T-helper 1 cell (primary cell): ENCODE measurements around the gene FOXN1.
"Not testable (repeated sequence)": the region's sequence is repeated elsewhere in the genome, so short reads cannot be mapped to it uniquely, and the experiment has no call there.

Experiments used
- DNase-seq, 5 donors: peaks; one replicate each; pipeline ENCODE4 v3.0.0-alpha.2; 2012 to 2020
- total RNA-seq, 4 donors: gene quantifications; one replicate each; lab custom pipeline; 2026; lab: John Stamatoyannopoulos, UW

The FOXN1 gene, protein sequence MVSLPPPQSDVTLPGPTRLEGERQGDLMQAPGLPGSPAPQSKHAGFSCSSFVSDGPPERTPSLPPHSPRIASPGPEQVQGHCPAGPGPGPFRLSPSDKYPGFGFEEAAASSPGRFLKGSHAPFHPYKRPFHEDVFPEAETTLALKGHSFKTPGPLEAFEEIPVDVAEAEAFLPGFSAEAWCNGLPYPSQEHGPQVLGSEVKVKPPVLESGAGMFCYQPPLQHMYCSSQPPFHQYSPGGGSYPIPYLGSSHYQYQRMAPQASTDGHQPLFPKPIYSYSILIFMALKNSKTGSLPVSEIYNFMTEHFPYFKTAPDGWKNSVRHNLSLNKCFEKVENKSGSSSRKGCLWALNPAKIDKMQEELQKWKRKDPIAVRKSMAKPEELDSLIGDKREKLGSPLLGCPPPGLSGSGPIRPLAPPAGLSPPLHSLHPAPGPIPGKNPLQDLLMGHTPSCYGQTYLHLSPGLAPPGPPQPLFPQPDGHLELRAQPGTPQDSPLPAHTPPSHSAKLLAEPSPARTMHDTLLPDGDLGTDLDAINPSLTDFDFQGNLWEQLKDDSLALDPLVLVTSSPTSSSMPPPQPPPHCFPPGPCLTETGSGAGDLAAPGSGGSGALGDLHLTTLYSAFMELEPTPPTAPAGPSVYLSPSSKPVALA
- 0 reads per million in 4 donors for total RNA-seq

GRCh38 chr17:28505986-28506665, at the start of gene FOXN1:
TSS of gene FOXN1 (plus strand) at chr17:28506348. CDS start at chr17:28523970, 17,622 bp downstream.
- no peak for DNase-seq

DNA sequence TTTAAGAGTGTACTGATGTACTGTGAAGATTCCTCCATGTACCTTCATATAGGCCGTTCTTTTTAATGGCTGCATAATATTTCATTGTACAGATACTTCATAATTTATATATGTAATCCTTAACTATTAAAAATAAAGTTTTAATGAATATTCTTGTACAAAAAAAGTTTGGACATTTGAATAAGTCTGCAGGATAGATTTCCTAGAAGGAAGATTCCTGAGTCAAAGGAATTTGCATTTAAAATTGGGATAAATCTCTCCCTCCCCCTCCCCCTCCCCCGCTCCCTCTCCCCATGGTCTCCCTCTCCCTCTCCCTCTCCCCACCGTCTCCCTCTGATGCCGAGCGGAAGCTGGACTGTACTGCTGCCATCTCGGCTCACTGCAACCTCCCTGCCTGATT, 48.3 kb upstream of the FOXN1 start:
- DNase-seq, result no peak

GRCh38 chr17:28458881-28459280, 47.3 kb upstream of the FOXN1 start:
- not testable (repeated sequence) for DNase-seq

DNA sequence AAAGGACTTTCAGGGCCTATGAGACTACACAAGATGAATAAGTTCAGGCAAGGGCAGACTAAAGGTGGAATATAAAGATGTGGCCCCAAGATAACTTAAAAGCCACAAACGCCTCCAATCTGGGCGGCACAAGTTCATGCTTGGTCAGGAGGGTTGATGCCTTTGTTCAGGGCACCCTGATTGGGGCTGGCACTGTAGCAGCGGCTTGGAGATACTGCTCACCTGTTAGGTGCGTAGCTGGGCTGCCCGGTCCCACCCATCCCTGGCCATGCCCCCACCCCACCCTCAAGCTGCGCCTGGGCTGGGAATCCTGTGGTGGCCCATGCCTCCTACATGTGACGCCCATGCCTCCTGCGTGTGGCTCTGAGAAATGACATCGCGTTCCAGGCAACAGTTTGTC, 45.2 kb upstream of the FOXN1 start:
- DNase-seq, result no peak

DNA sequence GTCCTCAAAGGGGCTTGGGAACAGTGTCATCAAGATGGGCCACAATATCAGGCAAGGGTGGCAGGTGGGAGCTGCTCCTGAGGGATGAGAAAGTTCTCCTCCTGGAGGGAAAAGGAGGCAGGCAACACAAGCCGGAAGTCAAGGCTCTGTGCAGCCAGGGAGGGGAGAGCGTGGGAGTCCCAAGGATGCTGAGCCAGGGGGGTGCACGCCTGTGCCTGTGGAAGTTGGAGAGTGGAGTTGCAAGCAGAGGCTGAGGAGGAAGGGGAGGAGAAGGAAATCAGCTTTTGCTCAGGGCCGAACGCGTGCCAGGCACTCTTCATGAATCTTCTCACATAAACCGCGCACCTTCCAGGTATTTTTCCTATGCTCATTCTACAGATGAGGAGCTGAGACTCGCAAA, 40.1 kb upstream of the FOXN1 start:
- DNase-seq, result no peak

GRCh38 chr17:28466521-28467048, 39.6 kb upstream of the FOXN1 start:
- DNase-seq, result no peak

DNA sequence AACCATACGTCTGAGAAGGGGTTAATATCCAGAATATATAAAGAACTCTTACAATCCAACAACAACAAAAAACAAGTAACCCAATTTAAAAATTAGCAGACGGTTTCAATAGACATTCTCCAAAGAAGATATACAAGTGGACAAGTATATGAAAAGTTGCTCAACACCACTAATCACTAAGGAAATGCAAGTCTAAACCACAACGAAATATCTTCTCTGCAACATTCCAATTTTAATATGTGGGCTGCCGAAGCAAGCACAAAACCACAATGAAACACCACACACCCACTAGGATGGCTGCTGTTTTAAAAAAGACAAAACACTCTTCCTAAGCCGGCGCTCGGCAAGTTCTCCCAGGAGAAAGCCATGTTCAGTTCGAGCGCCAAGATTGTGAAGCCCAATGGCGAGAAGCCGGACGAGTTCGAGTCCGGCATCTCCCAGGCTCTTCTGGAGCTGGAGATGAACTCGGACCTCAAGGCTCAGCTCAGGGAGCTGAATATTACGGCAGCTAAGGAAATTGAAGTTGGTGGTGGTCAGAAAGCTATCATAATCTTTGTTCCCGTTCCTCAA, 38.6 kb upstream of the FOXN1 start:
- DNase-seq, result no peak

DNA sequence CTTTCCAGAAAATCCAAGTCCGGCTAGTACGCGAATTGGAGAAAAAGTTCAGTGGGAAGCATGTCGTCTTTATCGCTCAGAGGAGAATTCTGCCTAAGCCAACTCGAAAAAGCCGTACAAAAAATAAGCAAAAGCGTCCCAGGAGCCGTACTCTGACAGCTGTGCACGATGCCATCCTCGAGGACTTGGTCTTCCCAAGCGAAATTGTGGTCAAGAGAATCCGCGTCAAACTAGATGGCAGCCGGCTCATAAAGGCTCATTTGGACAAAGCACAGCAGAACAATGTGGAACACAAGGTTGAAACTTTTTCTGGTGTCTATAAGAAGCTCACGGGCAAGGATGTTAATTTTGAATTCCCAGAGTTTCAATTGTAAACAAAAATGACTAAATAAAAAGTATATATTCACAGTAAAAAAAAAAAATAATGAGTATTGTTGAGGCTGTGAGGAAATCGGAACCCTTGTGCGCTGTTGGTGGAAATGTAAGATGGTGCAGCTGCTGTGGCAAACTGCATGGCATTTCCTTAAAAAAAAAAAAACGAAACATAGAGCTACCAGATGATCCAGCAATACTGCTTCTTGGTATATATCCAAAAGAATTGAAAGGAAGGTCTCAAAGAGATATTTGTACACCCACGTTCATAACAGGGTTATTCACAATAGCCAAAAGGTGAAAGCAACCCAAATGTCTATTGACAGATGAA, 38.0 kb upstream of the FOXN1 start:
- DNase-seq, result not testable (repeated sequence)

DNA sequence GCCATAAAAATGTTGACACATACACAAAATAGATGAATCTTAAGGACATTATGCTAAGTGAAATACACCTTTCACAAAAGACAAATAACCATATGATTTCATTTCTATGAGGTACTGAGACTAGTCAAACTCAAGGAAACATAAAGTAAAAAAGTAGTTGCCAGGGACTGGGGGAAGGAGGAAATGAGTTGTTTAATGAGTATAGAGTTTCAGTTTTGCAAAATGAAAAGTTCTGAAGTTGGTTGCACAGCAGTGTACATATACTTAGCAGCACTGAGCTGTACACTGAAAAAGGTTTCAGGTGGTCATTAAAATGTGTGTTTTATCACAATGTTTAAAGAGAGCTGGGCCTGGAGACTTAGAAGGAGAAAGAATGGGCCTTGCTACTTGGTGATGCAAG, 37.4 kb upstream of the FOXN1 start:
- DNase-seq, result peak in 1 of 5 donors; percentile 64

DNA sequence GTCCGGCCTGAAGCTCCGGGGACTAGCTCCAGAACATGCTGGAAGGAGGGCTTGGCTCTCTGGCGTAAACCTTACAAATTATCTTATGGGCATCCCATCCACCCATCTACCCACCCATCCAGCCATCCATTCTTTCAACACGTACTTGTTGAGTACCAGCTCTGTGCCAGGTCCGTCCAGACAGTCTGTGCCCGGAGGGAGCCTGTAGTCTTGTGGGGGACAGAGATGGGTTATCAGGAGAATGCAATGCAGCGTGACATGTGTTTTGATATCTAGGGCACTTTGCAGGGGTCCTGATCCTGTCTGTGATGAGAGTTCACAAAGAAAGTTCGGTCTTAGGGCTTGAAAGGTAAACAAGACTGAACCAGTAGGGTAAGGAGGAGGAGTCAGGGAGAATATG, 36.8 kb upstream of the FOXN1 start:
- DNase-seq, result no peak

DNA sequence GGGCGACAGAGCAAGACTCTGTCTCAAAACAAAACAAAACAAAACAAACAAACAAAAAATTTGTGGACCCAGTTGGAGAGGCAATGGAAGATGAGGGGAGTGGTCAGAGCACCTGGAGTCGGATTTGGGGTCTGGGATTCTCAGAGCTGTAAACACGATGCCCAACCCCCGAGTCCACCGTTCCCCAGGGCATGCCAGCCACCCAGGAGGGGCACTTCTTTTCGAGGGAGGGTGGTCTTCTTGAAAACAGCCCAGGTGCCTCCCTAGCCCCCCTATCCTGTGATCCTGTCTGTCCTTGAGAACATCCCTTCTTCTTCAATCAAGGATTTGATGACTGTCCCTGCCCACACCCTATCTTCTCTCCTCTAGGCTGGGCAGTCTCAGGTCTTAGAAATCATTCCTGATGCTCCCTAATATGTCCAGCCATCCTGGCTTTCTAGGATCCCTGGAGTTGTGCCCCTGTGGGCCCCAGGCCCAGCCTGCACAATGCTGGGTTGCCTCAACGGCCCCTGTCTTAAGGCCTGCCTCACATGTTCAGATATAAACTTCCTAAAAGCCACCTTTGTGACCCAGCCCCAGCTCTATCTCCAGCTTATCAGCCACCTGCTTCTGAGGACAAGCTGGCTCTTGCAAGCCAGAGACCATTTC, 35.8 kb upstream of the FOXN1 start:
- no peak for DNase-seq

DNA sequence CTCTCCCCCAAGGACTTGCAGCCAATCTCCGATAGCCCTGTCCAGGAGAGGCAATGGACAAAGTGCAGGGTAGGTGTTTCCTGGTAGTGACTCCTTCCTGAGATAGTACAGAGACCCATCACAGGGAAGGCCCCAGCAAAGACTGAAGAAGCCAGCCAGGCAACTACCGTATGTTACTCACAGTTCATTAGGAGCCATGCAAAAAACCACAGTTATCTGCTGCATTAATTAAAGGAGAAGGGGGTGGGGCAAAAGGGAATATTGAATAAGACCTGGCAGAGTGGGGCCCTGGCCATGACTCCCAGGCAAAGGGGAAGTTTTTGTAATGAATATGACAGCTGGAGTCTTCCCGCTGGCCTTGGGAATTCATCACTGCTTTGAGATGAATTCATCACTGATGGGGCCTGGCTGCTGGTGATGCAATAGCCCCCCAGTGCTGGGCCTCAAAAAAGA, 35.2 kb upstream of the FOXN1 start:
- DNase-seq, result no peak

- no peak for DNase-seq
These were observed 34.4 kb upstream of the FOXN1 start for GRCh38 chr17:28471531-28472342.

- DNase-seq, result no peak
These were observed 33.2 kb upstream of the FOXN1 start for GRCh38 chr17:28472871-28473497.

DNA sequence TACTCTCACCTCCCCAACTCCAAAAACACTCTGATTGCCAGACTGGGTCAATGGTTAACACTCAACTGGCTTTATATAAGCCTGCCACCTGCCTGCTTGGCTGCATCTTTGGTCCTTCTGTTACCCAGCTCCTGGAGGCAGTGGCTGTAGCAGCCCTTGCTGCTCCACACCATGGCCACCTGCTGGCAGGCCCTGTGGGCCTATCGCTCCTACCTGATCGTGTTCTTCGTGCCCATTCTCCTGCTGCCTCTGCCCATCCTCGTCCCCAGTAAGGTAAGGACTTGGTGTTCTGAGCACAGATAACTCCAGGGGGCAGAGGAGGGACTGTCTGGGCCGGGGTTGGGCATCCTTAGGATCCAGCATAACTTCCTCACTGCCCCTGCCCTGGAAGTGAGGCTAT, 32.6 kb upstream of the FOXN1 start, which contains the start of gene SLC13A2:
Gene SLC13A2 (plus strand): TSS at position 103 of the 400 bp plus-strand sequence. CDS start 69 bp downstream, at position 172.
- DNase-seq, result no peak

DNA sequence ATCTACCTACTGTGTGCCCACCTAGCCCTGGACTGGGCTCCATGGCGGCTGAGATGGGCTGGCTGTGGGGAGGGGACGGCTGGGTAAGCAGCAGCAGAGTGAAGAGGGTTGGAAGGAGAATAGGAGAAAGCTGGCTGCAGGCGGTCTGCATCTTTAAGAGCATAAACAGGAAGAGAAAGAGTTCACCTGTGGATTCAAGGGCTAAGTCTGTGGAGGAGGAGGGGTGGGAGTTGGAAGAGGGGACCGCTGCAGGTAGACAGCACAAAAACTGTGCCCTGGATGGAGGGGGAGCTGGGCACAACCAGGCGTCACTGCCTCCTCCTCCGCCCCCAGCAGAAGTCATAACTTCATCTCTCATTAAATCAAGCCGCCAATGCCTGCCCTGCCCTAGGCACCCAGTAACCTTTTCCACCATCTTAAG, 32.0 kb upstream of the FOXN1 start:
- no peak for DNase-seq

DNA sequence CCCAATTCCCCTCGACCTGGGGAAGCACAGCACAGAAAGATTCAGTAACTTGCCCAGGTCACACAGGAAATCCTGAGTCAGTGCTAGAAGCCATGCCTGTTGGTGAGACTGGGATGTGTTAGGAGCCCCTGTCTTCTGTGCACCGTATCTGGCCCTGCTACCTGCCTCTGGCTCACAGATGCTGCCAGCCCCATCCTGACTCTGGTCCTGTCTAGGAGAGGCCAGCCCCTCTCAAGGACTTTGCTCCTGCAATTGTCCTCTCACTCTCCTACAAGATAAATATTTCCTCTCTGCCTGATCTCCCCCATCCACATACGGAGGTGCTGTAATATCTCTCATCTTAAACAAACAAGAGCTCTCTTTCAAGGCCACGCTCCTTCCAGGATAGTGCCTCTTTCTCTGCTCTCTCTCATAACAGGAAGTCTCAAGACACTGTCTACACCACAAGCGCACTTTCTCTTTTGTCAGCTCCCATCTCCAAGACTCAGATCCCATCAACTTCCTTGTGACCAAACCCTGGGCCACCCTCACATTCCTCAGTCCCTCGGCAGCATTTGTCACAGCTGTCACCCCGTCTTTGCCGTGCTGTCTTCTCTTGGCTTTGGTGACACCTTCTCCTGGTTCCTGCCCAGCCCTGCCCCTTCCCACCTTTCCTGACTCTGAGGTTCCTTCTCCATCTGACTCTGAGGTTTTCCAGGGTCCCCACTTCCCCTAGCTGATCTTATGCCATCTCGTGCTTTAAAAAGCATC, 30.8 kb upstream of the FOXN1 start:
- DNase-seq, result no peak

DNA sequence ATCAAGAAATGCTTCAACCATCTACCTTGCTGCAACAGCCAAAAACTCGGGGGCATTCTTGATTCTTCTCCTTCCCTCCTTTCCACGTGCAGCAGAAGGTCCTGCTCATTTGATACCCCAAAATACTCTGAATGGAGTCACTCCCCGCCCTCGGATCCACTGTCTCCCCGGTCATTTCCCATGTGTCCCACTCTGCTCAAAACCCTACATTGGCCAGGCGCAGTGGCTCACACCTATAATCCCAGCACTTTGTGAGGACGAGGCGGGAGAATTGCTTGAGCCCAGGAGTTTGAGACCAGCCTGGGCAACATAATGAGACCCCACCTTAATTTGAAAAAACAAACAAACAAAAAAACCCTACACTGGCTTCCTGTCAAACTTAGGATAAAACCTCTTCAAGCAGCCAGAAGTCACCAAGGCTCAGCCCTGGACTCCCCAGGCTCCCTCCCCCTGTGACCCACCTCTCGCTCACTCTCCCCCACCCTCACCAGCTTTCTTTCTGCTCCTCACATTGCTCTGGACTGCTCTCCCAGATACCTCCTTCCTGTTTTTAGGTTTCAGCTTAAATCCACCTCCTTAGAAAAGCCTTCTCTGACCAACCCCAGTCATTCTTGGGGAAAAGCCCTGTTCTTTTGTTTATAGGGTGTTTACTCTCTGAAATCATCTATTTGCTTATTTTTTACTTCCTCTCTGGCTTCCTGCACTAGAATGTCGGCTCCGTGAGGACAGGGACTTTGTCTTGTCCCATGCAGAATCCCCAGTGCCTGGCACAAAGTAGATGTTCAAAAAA, 29.9 kb upstream of the FOXN1 start:
- no peak for DNase-seq

- DNase-seq, result no peak
These were observed 28.2 kb upstream of the FOXN1 start for GRCh38 chr17:28477928-28478327.
